A549 (cell line): ENCODE data around the gene NSUN5.
"Not testable (repeated sequence)": the region's sequence is repeated elsewhere in the genome, so short reads cannot be mapped to it uniquely, and the experiment has no call there.

Experiments
- REST ChIP-seq: fragments of 200-600 bp; sonication (generic); IDR thresholded peaks from 2 replicates; pipeline ENCODE4 v1.6.1; 2016; ENCODE audit warnings: antibody characterized with exemption, mild to moderate bottlenecking, moderate library complexity
- TF ChIP-seq, protein P1 (sequence below): fragments of >200 bp; sonication (Bioruptor Twin); formaldehyde crosslinking; IDR thresholded peaks from 3 replicates; pipeline ENCODE4 v1.5.1; 2016

GRCh38 chr7:73299812-73300211 lies 8.8 kb downstream of the NSUN5 start:
- TF ChIP-seq, protein P1, sequence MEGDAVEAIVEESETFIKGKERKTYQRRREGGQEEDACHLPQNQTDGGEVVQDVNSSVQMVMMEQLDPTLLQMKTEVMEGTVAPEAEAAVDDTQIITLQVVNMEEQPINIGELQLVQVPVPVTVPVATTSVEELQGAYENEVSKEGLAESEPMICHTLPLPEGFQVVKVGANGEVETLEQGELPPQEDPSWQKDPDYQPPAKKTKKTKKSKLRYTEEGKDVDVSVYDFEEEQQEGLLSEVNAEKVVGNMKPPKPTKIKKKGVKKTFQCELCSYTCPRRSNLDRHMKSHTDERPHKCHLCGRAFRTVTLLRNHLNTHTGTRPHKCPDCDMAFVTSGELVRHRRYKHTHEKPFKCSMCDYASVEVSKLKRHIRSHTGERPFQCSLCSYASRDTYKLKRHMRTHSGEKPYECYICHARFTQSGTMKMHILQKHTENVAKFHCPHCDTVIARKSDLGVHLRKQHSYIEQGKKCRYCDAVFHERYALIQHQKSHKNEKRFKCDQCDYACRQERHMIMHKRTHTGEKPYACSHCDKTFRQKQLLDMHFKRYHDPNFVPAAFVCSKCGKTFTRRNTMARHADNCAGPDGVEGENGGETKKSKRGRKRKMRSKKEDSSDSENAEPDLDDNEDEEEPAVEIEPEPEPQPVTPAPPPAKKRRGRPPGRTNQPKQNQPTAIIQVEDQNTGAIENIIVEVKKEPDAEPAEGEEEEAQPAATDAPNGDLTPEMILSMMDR = not testable (repeated sequence)
- TF ChIP-seq REST = not testable (repeated sequence)
